Suprapubic skin (tissue), 4 donors: Measurements from ENCODE around the gene ULK1.

ENCODE experiments used
- POLR2A ChIP-seq, 2 donors: fragments of 450-650 bp; IDR thresholded peaks; one replicate each; pipeline ENCODE4 v1.6.1; 2017; ENCODE audit warnings: antibody characterized with exemption in 2 of 2, mild to moderate bottlenecking in 2 of 2, moderate library complexity in 2 of 2
- POLR2AphosphoS5 ChIP-seq, 3 donors: sonication (generic); formaldehyde crosslinking; IDR thresholded peaks; one replicate each; pipeline ENCODE4 v1.6.1; 2017; ENCODE audit warnings: antibody characterized with exemption in 3 of 3

DNA sequence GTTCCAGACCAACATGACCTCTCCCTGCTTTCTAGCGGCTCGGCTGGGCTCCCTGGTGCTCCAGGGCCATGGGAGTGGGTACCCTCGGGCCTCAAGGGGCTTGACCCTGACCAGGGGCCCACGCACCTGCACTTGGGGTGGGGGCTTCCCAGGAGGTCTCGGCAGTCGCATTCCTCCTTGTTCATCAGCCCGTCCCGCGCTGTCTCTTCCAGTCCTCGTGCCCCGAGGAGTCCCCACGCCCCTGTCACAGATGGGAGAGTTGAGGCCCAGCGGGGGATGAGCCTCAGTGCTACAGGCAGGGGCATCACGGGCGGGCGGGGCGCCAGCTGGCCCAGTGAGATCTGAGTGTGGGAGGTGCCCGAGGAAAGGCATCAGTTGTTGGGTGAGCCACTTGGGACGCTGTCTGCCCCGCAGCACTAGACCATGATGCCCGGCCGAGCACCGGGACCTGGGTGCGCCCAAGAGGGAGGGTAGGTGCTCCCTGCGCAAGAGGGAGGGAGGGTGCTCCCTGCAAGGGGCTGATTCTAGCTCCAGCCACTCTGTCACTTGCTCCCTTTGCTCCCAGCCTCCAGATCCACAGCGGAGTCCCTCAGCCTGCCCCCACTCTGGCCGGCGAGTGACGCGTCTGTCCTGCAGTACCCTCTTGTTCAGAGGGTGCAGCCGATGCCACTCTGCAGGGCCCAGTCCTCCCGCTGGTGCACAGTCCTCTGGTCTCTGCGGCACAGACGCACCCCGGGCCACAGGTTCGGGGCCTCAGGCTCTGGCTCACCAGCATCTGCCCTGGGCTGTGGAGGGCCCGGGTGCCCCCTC lies 42.5 kb upstream of the ULK1 start:
- TF ChIP-seq POLR2AphosphoS5 (IDR thresholded peaks at IDR 0.05) (no peak), POLR2A (IDR thresholded peaks at IDR 0.05) (no peak)
